Neural progenitor cell (in vitro differentiated cells): ENCODE results near the gene UNC5A. TPM values are rescaled to one million over a fixed set of nuclear protein-coding genes. Genes with fewer than 3 reads are reported as not detected.

Experiments
- DNase-seq: peaks from one replicate; pipeline ENCODE4 v3.0.0-alpha.2; 2016; ENCODE audit warnings: low spot score
- H2AFZ ChIP-seq: fragments of 200-600 bp; sonication (generic); replicated peaks from 2 replicates; pipeline ENCODE4 v1.6.1; 2016; ENCODE audit warnings: antibody characterized with exemption
- H3F3A ChIP-seq: fragments of 200-600 bp; sonication (generic); 2 replicates; pipeline ENCODE4 v1.6.1; 2016; ENCODE audit warnings: antibody characterized with exemption, low read depth
- H3K27ac ChIP-seq: fragments of 200-600 bp; sonication (generic); 2 replicates; pipeline ENCODE4 v1.5.1; 2016; ENCODE audit warnings: mild to moderate bottlenecking
- H3K27me3 ChIP-seq: fragments of 200-600 bp; sonication (generic); 2 replicates; pipeline ENCODE4 v1.6.1; 2016; ENCODE audit warnings: mild to moderate bottlenecking, moderate library complexity
- H3K36me3 ChIP-seq: fragments of 200-600 bp; sonication (generic); 2 replicates; pipeline ENCODE4 v1.5.1; 2016
- H3K4me1 ChIP-seq: fragments of 200-600 bp; sonication (generic); 2 replicates; pipeline ENCODE4 v1.6.1; 2016; ENCODE audit warnings: mixed run types
- H3K4me2 ChIP-seq: fragments of 200-600 bp; sonication (generic); 2 replicates; pipeline ENCODE4 v1.6.1; 2016
- H3K4me3 ChIP-seq: fragments of 200-600 bp; sonication (generic); 2 replicates; pipeline ENCODE4 v1.5.1; 2016
- H3K79me2 ChIP-seq: fragments of 200-600 bp; sonication (generic); 2 replicates; pipeline ENCODE4 v1.6.1; 2016; ENCODE audit warnings: low read depth
- H3K9ac ChIP-seq: fragments of 200-600 bp; sonication (generic); 2 replicates; pipeline ENCODE4 v1.6.1; 2016
- H3K9me3 ChIP-seq: fragments of 200-600 bp; sonication (generic); 2 replicates; pipeline ENCODE4 v1.5.1; 2016; ENCODE audit warnings: low read depth
- H4K20me1 ChIP-seq: fragments of 200-600 bp; sonication (generic); 2 replicates; pipeline ENCODE4 v1.6.1; 2016; ENCODE audit warnings: low read depth
- H3K27ac Mint-ChIP-seq: 3 replicates; pipeline ENCODE4 v1.8.0; 2021; ENCODE audit warnings: mixed read lengths
- H3K27me3 Mint-ChIP-seq: 2 replicates; pipeline ENCODE4 v1.8.0; 2022; ENCODE audit warnings: low read depth, mild to moderate bottlenecking, inconsistent platforms, moderate library complexity, mixed read lengths; ENCODE audit not compliant: insufficient read depth
- H3K36me3 Mint-ChIP-seq: 3 replicates; pipeline ENCODE4 v1.8.0; 2021; ENCODE audit warnings: mixed read lengths
- H3K4me1 Mint-ChIP-seq: 3 replicates; pipeline ENCODE4 v1.8.0; 2021; ENCODE audit warnings: mixed read lengths
- H3K4me3 Mint-ChIP-seq: 3 replicates; pipeline ENCODE4 v1.8.0; 2021; ENCODE audit warnings: mild to moderate bottlenecking, moderate library complexity, mixed read lengths
- H3K9me3 Mint-ChIP-seq: 3 replicates; pipeline ENCODE4 v1.8.0; 2020; ENCODE audit warnings: mixed read lengths
- EZH2 ChIP-seq: fragments of 200-600 bp; sonication (generic); IDR thresholded peaks from 2 replicates; pipeline ENCODE4 v1.6.1; 2017; ENCODE audit warnings: antibody characterized with exemption, mild to moderate bottlenecking, moderate library complexity
- EZH2phosphoT487 ChIP-seq: fragments of 200-600 bp; sonication (generic); IDR thresholded peaks from 2 replicates; pipeline ENCODE4 v1.6.1; 2017; ENCODE audit warnings: antibody characterized with exemption
- total RNA-seq: library from RNA; depleted of rRNA; stranded (reverse); fragments of >200 nt; gene quantifications from 2 replicates; pipeline ENCODE4 v1.2.3, GENCODE V29; 2015; ENCODE audit warnings: low replicate concordance
- TF ChIP-seq, protein P1 (sequence below): fragments of 200-600 bp; sonication (generic); IDR thresholded peaks from 2 replicates; pipeline ENCODE4 v1.5.1; 2017; ENCODE audit warnings: antibody characterized with exemption, mild to moderate bottlenecking

Gene UNC5A
- total RNA-seq, 1 donor from 2014 or later = 1.2 TPM

GRCh38 chr5:176844706-176845391 is 34.5 kb downstream of the UNC5A start:
- Histone ChIP-seq H3K27me3 (no peaks in the 10 kb centered on the region), H4K20me1 (peaks cover 7% of the 10 kb centered on the region), H3K4me3 (no peak overlapping the region), H3K79me2 (no peaks in the 10 kb centered on the region), H3K4me1 (peaks cover 32% of the 10 kb centered on the region), H3K27ac (no peak overlapping the region), H3K4me2 (no peak overlapping the region), H3K9ac (no peak overlapping the region), H3K9me3 (no peaks in the 10 kb centered on the region), H2AFZ (no peak overlapping the region), H3F3A (no peaks in the 10 kb centered on the region), H3K36me3 (no peaks in the 10 kb centered on the region)
- Mint-ChIP-seq H3K9me3 (no peaks in the 10 kb centered on the region), H3K27ac (peak overlapping the region; percentile 30), H3K4me3 (peak overlapping the region; percentile 73), H3K4me1 (peaks cover 22% of the 10 kb centered on the region), H3K36me3 (no peaks in the 10 kb centered on the region), H3K27me3 (peaks cover 21% of the 10 kb centered on the region)
- no peak for DNase-seq
- TF ChIP-seq EZH2phosphoT487 (no peak), EZH2 (no peak)
- TF ChIP-seq, protein P1, sequence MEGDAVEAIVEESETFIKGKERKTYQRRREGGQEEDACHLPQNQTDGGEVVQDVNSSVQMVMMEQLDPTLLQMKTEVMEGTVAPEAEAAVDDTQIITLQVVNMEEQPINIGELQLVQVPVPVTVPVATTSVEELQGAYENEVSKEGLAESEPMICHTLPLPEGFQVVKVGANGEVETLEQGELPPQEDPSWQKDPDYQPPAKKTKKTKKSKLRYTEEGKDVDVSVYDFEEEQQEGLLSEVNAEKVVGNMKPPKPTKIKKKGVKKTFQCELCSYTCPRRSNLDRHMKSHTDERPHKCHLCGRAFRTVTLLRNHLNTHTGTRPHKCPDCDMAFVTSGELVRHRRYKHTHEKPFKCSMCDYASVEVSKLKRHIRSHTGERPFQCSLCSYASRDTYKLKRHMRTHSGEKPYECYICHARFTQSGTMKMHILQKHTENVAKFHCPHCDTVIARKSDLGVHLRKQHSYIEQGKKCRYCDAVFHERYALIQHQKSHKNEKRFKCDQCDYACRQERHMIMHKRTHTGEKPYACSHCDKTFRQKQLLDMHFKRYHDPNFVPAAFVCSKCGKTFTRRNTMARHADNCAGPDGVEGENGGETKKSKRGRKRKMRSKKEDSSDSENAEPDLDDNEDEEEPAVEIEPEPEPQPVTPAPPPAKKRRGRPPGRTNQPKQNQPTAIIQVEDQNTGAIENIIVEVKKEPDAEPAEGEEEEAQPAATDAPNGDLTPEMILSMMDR = no peak

- H4K20me1 ChIP-seq = peaks cover 7% of the 10 kb centered on the region
- H3K27me3 Mint-ChIP-seq = peaks cover 22% of the 10 kb centered on the region
- H3K4me3 Mint-ChIP-seq = peak overlapping the region; percentile 73
- no peak overlapping the region for H3K27ac ChIP-seq
- no peaks in the 10 kb centered on the region for H3F3A ChIP-seq
- H3K36me3 ChIP-seq = no peaks in the 10 kb centered on the region
- peaks cover 27% of the 10 kb centered on the region for H3K4me1 ChIP-seq
- no peak for TF ChIP-seq EZH2
- H3K9me3 ChIP-seq = no peaks in the 10 kb centered on the region
- H3K27ac Mint-ChIP-seq = peak overlapping the region; percentile 30
- H2AFZ ChIP-seq = no peak overlapping the region
- peaks cover 20% of the 10 kb centered on the region for H3K4me1 Mint-ChIP-seq
- no peak overlapping the region for H3K4me3 ChIP-seq
- no peaks in the 10 kb centered on the region for H3K27me3 ChIP-seq
- no peak for DNase-seq
- no peaks in the 10 kb centered on the region for H3K36me3 Mint-ChIP-seq
- H3K79me2 ChIP-seq = no peaks in the 10 kb centered on the region
- no peak overlapping the region for H3K9ac ChIP-seq
- no peak overlapping the region for H3K4me2 ChIP-seq
- H3K9me3 Mint-ChIP-seq = no peaks in the 10 kb centered on the region
These were observed 35.0 kb downstream of the UNC5A start for GRCh38 chr5:176845392-176845713.

DNA sequence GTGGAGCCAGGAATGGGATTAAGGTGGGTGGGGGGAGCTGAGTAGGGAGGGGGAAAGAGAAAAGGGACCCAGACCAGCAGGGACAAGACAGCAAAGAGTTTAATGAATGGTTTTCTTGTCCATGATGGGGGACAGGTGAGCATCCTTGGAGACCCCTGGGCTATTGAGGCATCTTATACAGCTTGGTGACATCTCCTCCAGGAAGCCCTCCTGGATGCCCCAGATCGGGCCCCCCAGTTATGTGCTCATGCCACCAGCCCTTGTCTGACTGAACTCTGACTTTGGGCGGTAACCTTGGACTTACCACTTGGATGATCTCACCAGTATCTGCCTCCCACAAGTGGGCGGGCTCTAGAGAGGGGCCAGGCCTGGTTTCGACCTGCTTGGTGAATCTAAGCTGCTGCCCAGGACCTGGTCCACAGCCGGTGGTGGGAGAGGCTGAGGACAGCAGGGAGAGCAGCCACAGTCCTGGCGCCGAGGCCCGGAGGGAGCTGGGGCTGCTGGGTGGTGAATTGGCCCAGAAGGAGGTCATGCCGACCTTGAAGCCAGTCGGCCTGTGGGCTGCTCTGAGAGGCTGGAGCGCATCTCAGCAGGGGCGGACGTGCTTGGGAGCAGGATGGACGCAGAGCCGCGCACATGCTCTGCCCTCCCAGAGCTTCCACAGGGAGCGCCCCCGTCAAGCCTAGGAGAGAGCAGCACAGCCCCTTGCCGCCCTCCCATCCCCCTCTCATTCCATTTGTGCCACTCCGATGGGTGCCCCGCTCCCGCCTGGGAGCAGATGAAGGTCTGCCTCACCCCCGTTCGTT is 36.2 kb downstream of the UNC5A start:
- Histone ChIP-seq H3K79me2 (no peaks in the 10 kb centered on the region), H3K36me3 (no peaks in the 10 kb centered on the region), H3K27ac (no peak overlapping the region), H3K9ac (no peak overlapping the region), H3K4me3 (no peak overlapping the region), H3F3A (no peaks in the 10 kb centered on the region), H3K4me1 (peaks cover 17% of the 10 kb centered on the region), H4K20me1 (no peaks in the 10 kb centered on the region), H2AFZ (no peak overlapping the region), H3K27me3 (no peaks in the 10 kb centered on the region), H3K4me2 (no peak overlapping the region), H3K9me3 (no peaks in the 10 kb centered on the region)
- Mint-ChIP-seq H3K9me3 (no peaks in the 10 kb centered on the region), H3K4me3 (no peak overlapping the region), H3K27ac (no peak overlapping the region), H3K36me3 (no peaks in the 10 kb centered on the region), H3K27me3 (peaks cover 22% of the 10 kb centered on the region), H3K4me1 (peaks cover 20% of the 10 kb centered on the region)
- no peak for DNase-seq
- TF ChIP-seq EZH2 (no peak), EZH2phosphoT487 (no peak)
- TF ChIP-seq, protein P1 = no peak

GRCh38 chr5:176847148-176847547 is 36.8 kb downstream of the UNC5A start:
- Mint-ChIP-seq H3K27me3 (peaks cover 20% of the 10 kb centered on the region), H3K9me3 (no peaks in the 10 kb centered on the region)

More at GRCh38 chr5:176847148-176847547, 36.8 kb downstream of the UNC5A start:
- H3K4me1 ChIP-seq = peaks cover 17% of the 10 kb centered on the region
- no peaks in the 10 kb centered on the region for H3F3A ChIP-seq
- H3K4me1 Mint-ChIP-seq = peaks cover 20% of the 10 kb centered on the region
- no peaks in the 10 kb centered on the region for H3K27me3 ChIP-seq
- no peaks in the 10 kb centered on the region for H4K20me1 ChIP-seq
- H3K79me2 ChIP-seq = no peaks in the 10 kb centered on the region
- H3K27ac ChIP-seq = no peak overlapping the region
- no peak overlapping the region for H3K4me3 Mint-ChIP-seq
- H3K36me3 ChIP-seq = no peaks in the 10 kb centered on the region
- no peaks in the 10 kb centered on the region for H3K36me3 Mint-ChIP-seq
- no peak for DNase-seq
- H3K4me3 ChIP-seq = no peak overlapping the region
- H2AFZ ChIP-seq = no peak overlapping the region
- no peak overlapping the region for H3K4me2 ChIP-seq
- no peak for TF ChIP-seq EZH2phosphoT487
- TF ChIP-seq, protein P1 = no peak
- TF ChIP-seq EZH2 = no peak
- no peak overlapping the region for H3K9ac ChIP-seq
- H3K9me3 ChIP-seq = no peaks in the 10 kb centered on the region
- H3K27ac Mint-ChIP-seq = no peak overlapping the region
